Vein endothelial cell (primary cell): ENCODE measurements around the gene ISL2. TPM values are rescaled to one million over a fixed set of nuclear protein-coding genes. Genes with fewer than 3 reads are reported as not detected.

Source experiments
- total RNA-seq: library from RNA; depleted of rRNA; stranded (reverse); fragments of >200 nt; gene quantifications from 2 replicates; pipeline ENCODE4 v1.2.3, GENCODE V29; 2012

ISL2 gene
- total RNA-seq, result 0.10 and 0.33 TPM in 2 replicates

GRCh38 chr15:76336254-76337058 lies at the start of gene ISL2:
Gene ISL2, plus strand, starts transcription at chr15:76336773. Its CDS starts 111 bp downstream, at chr15:76336884.

GRCh38 chr15:76311100-76311953 lies 25.2 kb upstream of the ISL2 start, which contains the start of gene ETFA:
Gene ETFA, minus strand, starts transcription at chr15:76311469. Its CDS starts 81 bp downstream, at chr15:76311388.

Other genes with a start within 250 kb of the ISL2 start
- gene ETFA, start 25.3 kb upstream of the ISL2 start, total RNA-seq, result 127 and 143 TPM in 2 replicates